Trophoblast cell (in vitro differentiated cells and primary cell): ENCODE measurements around the gene CBARP.
A peak's percentile ranks its signal among the peaks of the same experiment; 100 is the strongest.

Experiments
- DNase-seq, 2 donors: peaks; one replicate each; pipeline ENCODE4 v3.0.0-alpha.2; 2016
- H2AFZ ChIP-seq: 2 replicates; pipeline ENCODE4 v1.6.1; 2013; ENCODE audit warnings: low read length, moderate library complexity, mild to moderate bottlenecking; ENCODE audit not compliant: insufficient read depth, poor library complexity
- H2AK5ac ChIP-seq: 2 replicates; pipeline ENCODE4 v1.6.1; 2013; ENCODE audit warnings: mild to moderate bottlenecking, low read length
- H2BK120ac ChIP-seq: 2 replicates; pipeline ENCODE4 v1.6.1; 2013; ENCODE audit warnings: low read length, mild to moderate bottlenecking, moderate library complexity; ENCODE audit not compliant: insufficient read depth, poor library complexity
- H2BK12ac ChIP-seq: 2 replicates; pipeline ENCODE4 v1.6.1; 2013; ENCODE audit warnings: mild to moderate bottlenecking, low read length, moderate library complexity
- H2BK5ac ChIP-seq: 2 replicates; pipeline ENCODE4 v1.6.1; 2013; ENCODE audit warnings: low read length, low read depth, moderate library complexity, mild to moderate bottlenecking; ENCODE audit not compliant: poor library complexity
- H3K14ac ChIP-seq: 2 replicates; pipeline ENCODE4 v1.6.1; 2013; ENCODE audit warnings: mild to moderate bottlenecking, low read length
- H3K18ac ChIP-seq: 2 replicates; pipeline ENCODE4 v1.6.1; 2013; ENCODE audit warnings: mild to moderate bottlenecking, low read length
- H3K23ac ChIP-seq: 2 replicates; pipeline ENCODE4 v1.6.1; 2013; ENCODE audit warnings: low read length
- H3K27ac ChIP-seq: 2 replicates; pipeline ENCODE4 v1.5.1; 2013; ENCODE audit warnings: low read depth, mild to moderate bottlenecking, inconsistent platforms, low read length, moderate library complexity
- H3K27me3 ChIP-seq: 2 replicates; pipeline ENCODE4 v1.6.1; 2013; ENCODE audit warnings: inconsistent platforms, mild to moderate bottlenecking, low read length, moderate library complexity; ENCODE audit not compliant: insufficient read depth
- H3K36me3 ChIP-seq, 2 experiments: 1 replicate in 1 of 2; 2 replicates in 1 of 2; pipeline ENCODE4 v1.6.1; 2013; ENCODE audit warnings: low read length in 2 of 2, mild to moderate bottlenecking in 2 of 2, moderate library complexity in 1 of 2; ENCODE audit not compliant: insufficient read depth in 2 of 2, control insufficient read depth in 1 of 2
- H3K4ac ChIP-seq: 2 replicates; pipeline ENCODE4 v1.6.1; 2013; ENCODE audit warnings: low read depth, mild to moderate bottlenecking, low read length, moderate library complexity
- H3K4me1 ChIP-seq, 2 experiments: 1 replicate in 1 of 2; 2 replicates in 1 of 2; pipeline ENCODE4 v1.6.1; 2013; ENCODE audit warnings: low read length in 2 of 2, mild to moderate bottlenecking in 2 of 2, moderate library complexity in 1 of 2; ENCODE audit not compliant: insufficient read depth in 2 of 2, control insufficient read depth in 1 of 2
- H3K4me2 ChIP-seq: 2 replicates; pipeline ENCODE4 v1.6.1; 2013; ENCODE audit warnings: inconsistent platforms, mild to moderate bottlenecking, low read length, moderate library complexity
- H3K4me3 ChIP-seq: 2 replicates; pipeline ENCODE4 v1.5.1; 2013; ENCODE audit warnings: mild to moderate bottlenecking, low read depth, low read length, inconsistent platforms
- H3K79me1 ChIP-seq: one replicate; pipeline ENCODE4 v1.6.1; 2013; ENCODE audit warnings: low read length
- H3K79me2 ChIP-seq: 2 replicates; pipeline ENCODE4 v1.6.1; 2013; ENCODE audit warnings: low read length, mild to moderate bottlenecking; ENCODE audit not compliant: control insufficient read depth, insufficient read depth, poor library complexity
- H3K9ac ChIP-seq: 2 replicates; pipeline ENCODE4 v1.6.1; 2013; ENCODE audit warnings: mild to moderate bottlenecking, low read length
- H3K9me3 ChIP-seq: 2 replicates; pipeline ENCODE4 v1.6.1; 2013; ENCODE audit warnings: low read depth, mild to moderate bottlenecking, control low read depth, inconsistent platforms, low read length; ENCODE audit not compliant: insufficient read depth
- H4K12ac ChIP-seq: 2 replicates; pipeline ENCODE4 v1.6.1; 2013; ENCODE audit warnings: low read depth, mild to moderate bottlenecking, low read length, moderate library complexity
- H4K8ac ChIP-seq: 2 replicates; pipeline ENCODE4 v1.6.1; 2013; ENCODE audit warnings: low read depth, mild to moderate bottlenecking, low read length, moderate library complexity
- H4K91ac ChIP-seq: one replicate; pipeline ENCODE4 v1.6.1; 2013; ENCODE audit warnings: low read depth, mild to moderate bottlenecking, low read length, moderate library complexity
- WGBS: extraction: QIAGEN DNeasy Blood & Tissue Kit; methylation state at CpG from one replicate; pipeline ENCODE4 v1.1.7; 2013; ENCODE audit warnings: missing lambda C conversion rate; ENCODE audit not compliant: insufficient read length, insufficient coverage; ENCODE audit errors: extremely low coverage; 5-methylcytosine and 5-hydroxymethylcytosine counted together

Gene CBARP

DNA sequence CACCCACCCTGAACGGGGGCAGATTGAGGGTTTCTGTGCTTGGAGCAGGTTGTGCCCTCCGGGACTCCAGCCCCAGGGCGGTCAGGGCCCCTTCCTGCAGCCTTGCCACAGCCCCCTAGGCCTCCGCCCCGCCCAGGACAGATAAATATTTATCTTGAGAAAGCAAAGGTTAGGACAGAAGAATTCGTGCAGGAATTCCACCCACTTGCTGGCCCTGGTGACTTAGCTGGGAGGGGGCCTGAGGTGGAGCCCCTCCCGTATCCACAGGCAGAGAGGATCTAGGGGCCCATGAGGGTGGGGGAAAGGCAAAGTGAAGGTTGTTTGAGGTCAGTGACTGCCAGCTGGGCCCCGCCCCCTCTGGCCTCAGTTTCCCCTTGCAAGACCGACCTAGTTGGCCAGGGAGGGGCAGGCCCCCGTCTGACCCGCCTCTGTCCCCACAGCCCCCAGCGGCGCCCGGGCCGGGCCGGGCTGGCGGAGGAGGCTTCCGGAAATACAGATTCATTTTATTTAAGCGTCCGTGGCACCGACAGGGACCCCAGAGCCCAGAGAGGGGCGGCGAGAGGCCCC, 15.8 kb upstream of the CBARP start:
- H3K14ac ChIP-seq = no peak overlapping the region
- peaks cover 75 to 82% of the 10 kb centered on the region in 2 experiments for H3K36me3 ChIP-seq
- no peak overlapping the region for H2BK120ac ChIP-seq
- H2BK5ac ChIP-seq = peak overlapping the region; percentile 38
- no peaks in the 10 kb centered on the region for H3K27me3 ChIP-seq
- peak overlapping the region; percentile 97 for H3K4ac ChIP-seq
- no peaks in the 10 kb centered on the region for H3K9me3 ChIP-seq
- H3K79me2 ChIP-seq = peaks cover 37% of the 10 kb centered on the region
- peak overlapping the region; percentile 45 for H4K91ac ChIP-seq
- H3K4me1 ChIP-seq = peaks cover 12% of the 10 kb centered on the region in 2 experiments
- H3K9ac ChIP-seq = no peak overlapping the region
- H3K4me3 ChIP-seq = no peak overlapping the region
- H3K23ac ChIP-seq = no peak overlapping the region
- no peak overlapping the region for H4K12ac ChIP-seq
- peak overlapping the region; percentile 18 for H3K18ac ChIP-seq
- peak overlapping the region; percentile 42 for H4K8ac ChIP-seq
- no peak overlapping the region for H2AFZ ChIP-seq
- peak in 1 of 2 donors; percentile 82 for DNase-seq
- peak overlapping the region; percentile 92 for H3K27ac ChIP-seq
- H3K4me2 ChIP-seq = peak overlapping the region; percentile 37
- WGBS = no CpG with 5 or more reads among the region's 23 CpGs
- no peak overlapping the region for H2BK12ac ChIP-seq
- no peak overlapping the region for H2AK5ac ChIP-seq
- peaks cover 37% of the 10 kb centered on the region for H3K79me1 ChIP-seq

DNA sequence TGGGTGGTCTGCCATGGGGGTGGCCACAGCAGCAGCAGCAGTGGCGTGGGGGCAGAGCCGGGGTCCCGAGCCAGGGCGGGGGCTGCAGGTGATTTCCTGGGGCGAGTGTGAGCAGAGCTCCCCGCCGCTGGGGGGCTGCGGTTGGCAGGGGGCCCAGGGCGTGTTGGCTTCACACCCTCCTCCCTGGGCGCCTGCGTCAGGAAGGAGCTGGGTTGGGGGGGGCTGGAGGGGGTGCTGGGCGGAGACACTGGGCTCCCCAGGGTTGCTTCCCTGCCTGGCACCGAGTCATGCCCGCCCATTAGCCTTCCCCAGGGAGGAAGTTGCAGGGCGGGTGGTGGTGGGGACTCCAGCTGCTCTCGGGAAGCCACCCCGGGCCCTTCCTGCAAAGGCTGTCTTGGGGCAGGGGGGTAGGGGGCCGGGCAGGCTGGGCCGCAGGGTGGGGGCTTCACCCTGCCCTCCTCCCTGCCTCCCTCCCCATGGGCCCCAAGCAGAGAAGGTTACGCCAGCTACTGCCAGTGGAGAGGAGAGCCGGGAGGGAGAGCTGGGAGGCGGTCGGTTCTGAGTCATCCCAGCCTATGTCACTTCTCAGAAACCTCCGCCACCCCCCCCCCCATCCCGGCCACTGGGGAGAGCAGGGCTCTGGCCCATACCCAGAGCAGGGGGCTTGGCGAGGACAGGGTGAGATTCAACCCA, 15.2 kb upstream of the CBARP start:
- Histone ChIP-seq H3K27me3 (no peaks in the 10 kb centered on the region), H3K79me1 (peaks cover 43% of the 10 kb centered on the region), H3K9ac (no peak overlapping the region), H3K27ac (peak overlapping the region; percentile 92), H3K4ac (peak overlapping the region; percentile 97), H2BK5ac (peak overlapping the region; percentile 80), H2AFZ (no peak overlapping the region), H3K36me3 (peaks cover 72 to 77% of the 10 kb centered on the region in 2 experiments), H2AK5ac (no peak overlapping the region), H3K14ac (peak overlapping the region; percentile 90), H2BK12ac (peak overlapping the region; percentile 30), H3K4me2 (peak overlapping the region; percentile 76), H4K91ac (peak overlapping the region; percentile 85), H3K9me3 (no peaks in the 10 kb centered on the region), H4K8ac (peak overlapping the region; percentile 55), H3K4me3 (no peak overlapping the region), H4K12ac (no peak overlapping the region), H3K4me1 (peaks cover 14 to 15% of the 10 kb centered on the region in 2 experiments), H3K18ac (peak overlapping the region; percentile 95), H2BK120ac (peak overlapping the region; percentile 69), H3K79me2 (peaks cover 40% of the 10 kb centered on the region), H3K23ac (no peak overlapping the region)
- DNase-seq = peak; percentile 81 to 82
- WGBS = no CpG with 5 or more reads among the region's 26 CpGs

DNA sequence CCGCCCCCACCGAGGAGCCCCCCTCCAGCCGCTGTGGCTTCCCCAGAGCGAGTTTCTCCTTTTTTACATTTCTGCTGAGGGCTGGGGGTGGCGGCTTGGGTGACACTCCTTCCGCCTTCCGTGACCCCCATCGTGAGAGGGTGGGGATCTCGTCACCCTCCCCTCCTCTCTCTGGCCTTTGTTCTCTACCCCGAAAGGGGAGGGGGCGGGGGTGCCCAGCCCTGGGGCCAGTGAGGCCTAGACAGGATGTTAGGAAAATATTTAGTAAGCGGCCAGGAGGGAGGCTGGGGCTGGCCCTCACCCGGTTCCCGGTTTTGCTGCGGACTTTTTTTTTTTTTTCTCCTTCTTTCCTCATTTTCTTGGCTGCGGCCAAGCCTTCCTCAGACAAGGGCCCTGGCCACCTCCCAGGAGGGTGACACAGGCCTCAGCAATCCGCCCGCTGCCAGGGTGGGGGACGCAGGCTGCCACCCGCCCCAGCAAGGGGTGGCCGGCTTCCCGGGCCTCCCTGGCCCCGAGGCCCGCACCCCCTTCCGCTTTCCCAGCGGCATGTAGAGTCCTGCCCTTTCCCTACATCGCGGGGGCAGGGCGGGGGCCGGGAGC, 14.5 kb upstream of the CBARP start:
- peak overlapping the region; percentile 76 for H3K4me2 ChIP-seq
- peaks cover 45% of the 10 kb centered on the region for H3K79me1 ChIP-seq

DNA sequence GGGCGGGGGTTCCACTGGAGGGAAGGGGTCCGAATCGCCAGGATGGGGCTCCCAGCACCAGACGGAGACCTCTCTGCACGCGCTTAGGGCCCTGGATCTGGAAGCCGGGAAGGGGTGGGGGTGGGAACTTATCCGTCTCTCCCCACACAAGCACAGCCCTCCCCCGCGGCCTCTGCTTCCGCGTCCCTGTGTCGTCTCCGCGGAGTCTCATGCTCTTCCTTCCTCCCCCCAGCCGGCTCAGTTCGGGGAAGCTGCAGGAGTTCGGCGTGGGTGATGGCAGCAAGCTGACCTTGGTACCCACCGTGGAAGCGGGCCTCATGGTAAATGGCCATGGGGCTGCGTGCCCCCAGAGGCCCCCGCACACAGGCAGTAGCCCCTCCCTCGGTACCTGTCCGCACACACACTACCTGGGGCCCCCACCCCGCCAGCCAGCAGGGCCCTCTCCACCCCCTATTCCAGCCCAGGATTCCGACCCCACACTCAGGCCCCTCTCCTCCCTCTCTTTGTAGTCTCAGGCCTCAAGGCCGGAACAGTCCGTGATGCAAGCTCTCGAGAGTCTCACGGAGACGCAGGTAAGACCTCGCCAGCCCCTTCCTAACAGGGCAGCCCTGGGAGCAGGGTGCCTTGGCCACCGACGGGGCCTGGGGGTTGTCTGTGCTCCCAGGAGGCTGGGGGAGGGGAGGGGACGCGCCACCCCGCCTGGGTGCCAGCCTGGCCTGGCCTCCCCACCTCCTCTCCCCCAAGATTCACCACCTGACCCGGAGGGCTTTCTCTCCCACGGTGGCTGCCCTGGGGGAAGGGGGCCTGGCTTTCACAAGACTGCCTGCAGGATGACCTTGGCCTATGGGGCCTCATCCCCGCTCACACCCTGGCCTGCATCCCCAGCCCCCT, 13.8 kb upstream of the CBARP start:
- Histone ChIP-seq H3K14ac (peak overlapping the region; percentile 94), H3K79me1 (peaks cover 45% of the 10 kb centered on the region), H3K4ac (peak overlapping the region; percentile 94), H3K9ac (peak overlapping the region; percentile 95), H2BK5ac (peak overlapping the region; percentile 92), H4K12ac (peak overlapping the region; percentile 79), H4K91ac (peak overlapping the region; percentile 98), H3K9me3 (no peaks in the 10 kb centered on the region), H2AFZ (peak overlapping the region; percentile 21), H3K27ac (peak overlapping the region; percentile 92), H3K23ac (no peak overlapping the region), H2BK12ac (peak overlapping the region; percentile 37), H3K4me2 (peak overlapping the region; percentile 76), H3K79me2 (peaks cover 41% of the 10 kb centered on the region), H3K4me1 (peaks cover 16 to 18% of the 10 kb centered on the region in 2 experiments), H3K27me3 (no peaks in the 10 kb centered on the region), H2AK5ac (peak overlapping the region; percentile 83), H3K36me3 (peaks cover 59 to 64% of the 10 kb centered on the region in 2 experiments), H2BK120ac (peak overlapping the region; percentile 50), H4K8ac (peak overlapping the region; percentile 69), H3K18ac (peak overlapping the region; percentile 92), H3K4me3 (peak overlapping the region; percentile 96)
- WGBS = no CpG with 5 or more reads among the region's 41 CpGs
- DNase-seq = peak; percentile 56 to 71

More for the DNA sequence above, 14.5 kb upstream of the CBARP start:
- no CpG with 5 or more reads among the region's 30 CpGs for WGBS
- Histone ChIP-seq H3K14ac (peak overlapping the region; percentile 90), H3K4me3 (no peak overlapping the region), H2BK5ac (peak overlapping the region; percentile 80), H2BK120ac (peak overlapping the region; percentile 69), H3K4me1 (peaks cover 16 to 18% of the 10 kb centered on the region in 2 experiments), H3K79me2 (peaks cover 41% of the 10 kb centered on the region), H4K12ac (peak overlapping the region; percentile 68), H3K27me3 (no peaks in the 10 kb centered on the region), H3K18ac (peak overlapping the region; percentile 95), H2AK5ac (peak overlapping the region; percentile 60), H3K4ac (peak overlapping the region; percentile 97), H4K91ac (peak overlapping the region; percentile 98), H3K27ac (peak overlapping the region; percentile 92), H3K9ac (peak overlapping the region; percentile 24), H3K23ac (no peak overlapping the region), H3K36me3 (peaks cover 66 to 71% of the 10 kb centered on the region in 2 experiments), H4K8ac (peak overlapping the region; percentile 55), H2BK12ac (peak overlapping the region; percentile 53), H3K9me3 (no peaks in the 10 kb centered on the region), H2AFZ (no peak overlapping the region)
- DNase-seq = peak; percentile 72 to 80
